ENCODE results near the gene KHDC4.
"Not testable (repeated sequence)": the region's sequence is repeated elsewhere in the genome, so short reads cannot be mapped to it uniquely, and the experiment has no call there.

The KHDC4 gene

GRCh38 chr1:155940993-155941844, 7.0 kb upstream of the KHDC4 start, which contains the start of gene RXFP4:
Gene RXFP4 (plus strand): TSS chr1:155941638. CDS start chr1:155941710, 72 bp downstream.
- DNase-seq (ENCODE audit: low spot score) = no peak

- DNase-seq (ENCODE audit: low spot score) = no peak
Observed at GRCh38 chr1:155940482-155940992, 6.3 kb upstream of the KHDC4 start.

GRCh38 chr1:155938220-155938627, 4.0 kb upstream of the KHDC4 start:
- peak; percentile 72 for DNase-seq (ENCODE audit: low spot score)

- DNase-seq (ENCODE audit: low spot score) = peak; percentile 42
Observed at GRCh38 chr1:155934936-155935590, 850 bp upstream of the KHDC4 start.

- peak; percentile 51 for DNase-seq (ENCODE audit: low spot score)
Observed at GRCh38 chr1:155933591-155934096, 569 bp downstream of the KHDC4 start.

- no peak for DNase-seq (ENCODE audit: low spot score)
Observed at GRCh38 chr1:155932487-155932886, 1.7 kb downstream of the KHDC4 start.

- DNase-seq (ENCODE audit: low spot score) = no peak
Observed at GRCh38 chr1:155932081-155932480, 2.1 kb downstream of the KHDC4 start.

- DNase-seq (ENCODE audit: low spot score) = no peak
Observed at GRCh38 chr1:155931332-155932038, 2.7 kb downstream of the KHDC4 start.

- not testable (repeated sequence) for DNase-seq (ENCODE audit: low spot score)
Observed at GRCh38 chr1:155930725-155931124, 3.5 kb downstream of the KHDC4 start.

- no peak for DNase-seq (ENCODE audit: low spot score)
Observed at GRCh38 chr1:155929057-155929456, 5.2 kb downstream of the KHDC4 start.

GRCh38 chr1:155925506-155925905, 8.7 kb downstream of the KHDC4 start:
- DNase-seq (ENCODE audit: low spot score) = no peak

- DNase-seq (ENCODE audit: low spot score) = no peak
Observed at GRCh38 chr1:155920717-155921116, 13.5 kb downstream of the KHDC4 start.

GRCh38 chr1:155919801-155920200, 14.4 kb downstream of the KHDC4 start:
- no peak for DNase-seq (ENCODE audit: low spot score)

- DNase-seq (ENCODE audit: low spot score) = no peak
Observed at GRCh38 chr1:155918660-155919059, 15.6 kb downstream of the KHDC4 start.

GRCh38 chr1:155913969-155914757, 20.1 kb downstream of the KHDC4 start:
- DNase-seq (ENCODE audit: low spot score) = no peak

GRCh38 chr1:155912056-155912536, 22.1 kb downstream of the KHDC4 start:
- DNase-seq (ENCODE audit: low spot score) = no peak

GRCh38 chr1:155911156-155912055, 22.8 kb downstream of the KHDC4 start, which contains the start of gene RIT1:
Gene RIT1 (minus strand): TSS chr1:155911349. CDS start chr1:155910761, 588 bp downstream.
- DNase-seq (ENCODE audit: low spot score) = peak; percentile 94

GRCh38 chr1:155910621-155911121, 23.5 kb downstream of the KHDC4 start:
- peak; percentile 62 for DNase-seq (ENCODE audit: low spot score)

- DNase-seq (ENCODE audit: low spot score) = no peak
Observed at GRCh38 chr1:155909894-155910293, 24.3 kb downstream of the KHDC4 start.

GRCh38 chr1:155904261-155904660, 30.0 kb downstream of the KHDC4 start:
- DNase-seq (ENCODE audit: low spot score) = no peak

Data from D341Med (cell line).